HepG2 (cell line): ENCODE data around the gene SLC29A3. TPM values are rescaled to one million over a fixed set of nuclear protein-coding genes. Genes with fewer than 3 reads are reported as not detected.

ENCODE experiments used
- ATAC-seq: fragments of 200-7000 bp; cut with Tn5 transposase; 3 replicates; pipeline ENCODE4 v1.9.1; 2020; ENCODE audit warnings: mild to moderate bottlenecking, moderate library complexity
- BruUV-seq: library from RNA; stranded (reverse); fragments of 400-500 nt; replicated peaks from 2 replicates; lab custom pipeline; 2021; lab: Mats Ljungman, UMichigan
- CTCF ChIA-PET: fragments of 300-600 bp; formaldehyde crosslinking; extraction: SDS; loops from one replicate; lab custom pipeline; 2021; ENCODE audit warnings: low total read pairs, inconsistent platforms, low intra/inter-chr PET ratio; lab: Yijun Ruan, JAX
- POLR2A ChIA-PET: fragments of 350-600 bp; sonication (Branson Sonifier 250); formaldehyde crosslinking; loops from one replicate; lab custom pipeline; 2020; ENCODE audit warnings: antibody characterized with exemption, inconsistent platforms; lab: Yijun Ruan, JAX
- DNase-seq: peaks from one replicate; pipeline ENCODE4 v3.0.0-alpha.2; 2015; ENCODE audit warnings: low spot score
- FAIRE-seq: peaks from 3 replicates; lab custom pipeline; 2011; peaks lifted over from hg19 to GRCh38; lab: Jason Lieb, UNC
- H2AFZ ChIP-seq: one replicate; pipeline ENCODE4 v1.6.1; 2011; ENCODE audit warnings: low read length, inconsistent platforms
- H3K27ac ChIP-seq: fragments of 300-600 bp; 3 replicates; pipeline ENCODE4 v1.8.0; 2011; ENCODE audit warnings: mixed run types, mild to moderate bottlenecking, mixed read lengths, low read length, inconsistent platforms; ENCODE audit not compliant: insufficient read depth; ENCODE audit errors: extremely low read length
- H3K27me3 ChIP-seq, 2 experiments: fragments of 200-600 bp in 1 of 2; 2 replicates in 1 of 2; 3 replicates in 1 of 2; pipeline versions ENCODE4 v1.6.0 to v1.8.0; 2011; ENCODE audit warnings: low read length in 2 of 2, mild to moderate bottlenecking in 2 of 2, moderate library complexity in 2 of 2, inconsistent platforms in 1 of 2; ENCODE audit not compliant: insufficient read depth in 2 of 2, control insufficient read depth in 1 of 2
- H3K36me3 ChIP-seq, 2 experiments: fragments of 200-600 bp in 1 of 2; replicated peaks in 1 of 2; 2 replicates in 1 of 2; 3 replicates in 1 of 2; pipeline versions ENCODE4 v1.5.1 to v1.8.0; 2011; ENCODE audit warnings: low read length in 2 of 2, inconsistent platforms in 1 of 2; ENCODE audit not compliant: insufficient read depth in 2 of 2, control insufficient read depth in 1 of 2
- H3K4me1 ChIP-seq: 2 replicates; pipeline ENCODE4 v1.5.1; 2012; ENCODE audit warnings: low read length, inconsistent platforms; ENCODE audit not compliant: insufficient read depth
- H3K4me2 ChIP-seq: 2 replicates; pipeline ENCODE4 v1.6.0; 2011; ENCODE audit warnings: low read depth, low read length, inconsistent platforms
- H3K4me3 ChIP-seq, 3 experiments: fragments of 200-600 bp in 1 of 3; sonication (generic), shearing (Covaris generic) in 1 of 3; replicated peaks in 1 of 3; 2 replicates each; pipeline ENCODE4 v1.5.1; 2011 to 2016; ENCODE audit warnings: low read length in 3 of 3, inconsistent platforms in 2 of 3, low read depth in 2 of 3, mild to moderate bottlenecking in 2 of 3, control low read depth in 1 of 3, mixed read lengths in 1 of 3; ENCODE audit not compliant: insufficient read depth in 1 of 3
- H3K79me2 ChIP-seq: one replicate; pipeline ENCODE4 v1.6.1; 2011; ENCODE audit warnings: low read length, inconsistent platforms; ENCODE audit not compliant: insufficient read depth
- H3K9ac ChIP-seq: 2 replicates; pipeline ENCODE4 v1.6.0; 2011; ENCODE audit warnings: mild to moderate bottlenecking, low read depth, low read length, inconsistent platforms; ENCODE audit not compliant: insufficient read depth
- H3K9me3 ChIP-seq: 2 replicates; pipeline ENCODE4 v1.5.1; 2012; ENCODE audit warnings: mild to moderate bottlenecking, low read length
- H4K20me1 ChIP-seq: 2 replicates; pipeline ENCODE4 v1.6.0; 2011; ENCODE audit warnings: inconsistent platforms, mild to moderate bottlenecking, low read length, moderate library complexity; ENCODE audit not compliant: insufficient read depth
- CEBPB ChIP-seq: IDR thresholded peaks from 2 replicates; pipeline ENCODE4 v1.6.1; 2011; ENCODE audit warnings: low read depth, low read length, improper control_type of control experiment, borderline replicate concordance
- CEBPG ChIP-seq: IDR thresholded peaks from 2 replicates; pipeline ENCODE4 v1.6.1; 2016
- DBP ChIP-seq: sonication (generic); formaldehyde crosslinking; IDR thresholded peaks from 2 replicates; pipeline ENCODE4 v1.4.0; 2020; ENCODE audit warnings: missing genetic modification reagents; ENCODE audit errors: not compliant biosample characterization
- FOXP1 ChIP-seq, 2 experiments: fragments of 450-650 bp in 1 of 2; IDR thresholded peaks; 2 replicates each; pipeline ENCODE4 v1.6.1; 2017 to 2018; ENCODE audit warnings: antibody characterized with exemption in 1 of 2
- HINFP ChIP-seq: sonication (generic); formaldehyde crosslinking; IDR thresholded peaks from 2 replicates; pipeline ENCODE4 v1.4.0; 2020; ENCODE audit warnings: low read depth, mild to moderate bottlenecking, missing genetic modification reagents
- JARID2 ChIP-seq: sonication (generic); formaldehyde crosslinking; IDR thresholded peaks from 2 replicates; pipeline ENCODE4 v1.8.1; 2023; ENCODE audit warnings: missing genetic modification reagents, inconsistent platforms; ENCODE audit not compliant: insufficient replicate concordance
- MAFK ChIP-seq, 2 experiments: IDR thresholded peaks in 1 of 2; conservative IDR thresholded peaks in 1 of 2; 2 replicates each; pipeline ENCODE4 v1.6.1; 2011; ENCODE audit warnings: improper control_type of control experiment in 2 of 2, low read length in 2 of 2
- REPIN1 ChIP-seq: sonication (generic); formaldehyde crosslinking; IDR thresholded peaks from 2 replicates; pipeline ENCODE4 v1.8.0; 2022; ENCODE audit warnings: missing genetic modification reagents, low read depth, mild to moderate bottlenecking, borderline replicate concordance
- ZNF572 ChIP-seq: sonication (generic); formaldehyde crosslinking; IDR thresholded peaks from 2 replicates; pipeline ENCODE4 v1.5.1; 2020; ENCODE audit warnings: mild to moderate bottlenecking, missing genetic modification reagents
- WGBS: methylation state at CpG from one replicate; pipeline ENCODE4 v1.1.6; 2017; ENCODE audit warnings: low lambda C conversion rate; 5-methylcytosine and 5-hydroxymethylcytosine counted together
- in situ Hi-C: cut with HindIII; loops from 2 replicates; pipeline ENCODE4 v1.10.0; 2017; ENCODE audit warnings: low pct_unique_long_range_greater_than_20kb; ENCODE audit not compliant: extremely low pct_ligation_motif_present
- intact Hi-C: fragments of 100-400 bp; cut with micrococcal nuclease; formaldehyde crosslinking; loops from one replicate; pipeline ENCODE4 v1.10.0; 2022; ENCODE audit not compliant: unreplicated experiment
- polyA plus RNA-seq, 8 experiments: library from polyadenylated mRNA; depleted of rRNA in 3 of 8; stranded (reverse) in 7 of 8; unstranded in 1 of 8; fragments of >200 nt; fragmentation: Illumina TruSeq in 4 of 8; extraction: Trizol in 4 of 8; gene quantifications; 2 replicates each; pipeline versions ENCODE4 v1.2.1 to v1.2.3, GENCODE V29; 2011 to 2016; ENCODE audit warnings: low read depth in 4 of 8, missing spikeins in 1 of 8, mixed read lengths in 1 of 8; ENCODE audit not compliant: insufficient read depth in 1 of 8
- total RNA-seq, 5 experiments: library from RNA; depleted of rRNA; stranded (reverse); fragments of >200 nt; fragmentation: Illumina TruSeq; extraction: Trizol; gene quantifications; 2 replicates each; pipeline ENCODE4 v1.2.3, GENCODE V29; 2016; ENCODE audit warnings: low read depth in 1 of 5

SLC29A3 gene
- total and polyA plus RNA-seq, 2 of the 13 experiments (the other 11 are each of a cell fraction or from before 2014, with no cell fraction given) = 8.6 to 11.8 TPM

GRCh38 chr10:71406878-71407277 is 87.8 kb downstream of the SLC29A3 start:
- Histone ChIP-seq H4K20me1 (no peaks in the 10 kb centered on the region), H3K9ac (no peak overlapping the region), H3K27me3 (peaks cover 0 to 25% of the 10 kb centered on the region in 2 experiments; a peak in 3 of 5 replicates), H3K9me3 (no peaks in the 10 kb centered on the region), H3K79me2 (no peaks in the 10 kb centered on the region), H2AFZ (no peak overlapping the region), H3K4me2 (no peak overlapping the region), H3K4me3 (no peak overlapping the region), H3K36me3 (no peaks in the 10 kb centered on the region), H3K27ac (no peak overlapping the region), H3K4me1 (no peaks in the 10 kb centered on the region)
- ChIA-PET CTCF (no interaction called here), POLR2A (no interaction called here)
- DNase-seq (no peak), ATAC-seq (no peak), FAIRE-seq (no peak)
- in situ Hi-C loops = no loop called here
- intact Hi-C loops = no loop called here
- TF ChIP-seq CEBPB (peak; percentile 69; the same call in 1 of the 2 replicates), ZNF572 (CRISPR knock-in tag) (no peak), HINFP (CRISPR knock-in tag) (no peak), JARID2 (no peak), REPIN1 (CRISPR knock-in tag) (no peak), FOXP1 (IDR thresholded peaks at IDR 0.05) (no peak), FOXP1 (CRISPR knock-in tag; IDR thresholded peaks at IDR 0.05) (no peak), MAFK (conservative IDR thresholded peaks at IDR 0.05 in 1 of 2, IDR thresholded peaks at IDR 0.05 in 1 of 2; ENCODE audit: low read length in 2 of 2) (no peak), DBP (CRISPR knock-in tag) (no peak), CEBPG (CRISPR knock-in tag) (0 out of 2 replicates have a peak, but pooled peaks have one; percentile 21)
- BruUV-seq = no TSS peak
- 78% methylated on average over 2 of the region's 3 CpGs for WGBS
